Body of pancreas (tissue), 4 donors: ENCODE results near the gene DCDC2C. TPM values are rescaled to one million over a fixed set of nuclear protein-coding genes. Genes with fewer than 3 reads are reported as not detected.

Experiments used
- ATAC-seq: fragments of 150-250 bp; one replicate; pipeline ENCODE4 v1.9.1; 2016
- DNase-seq, 4 donors: peaks; one replicate each; pipeline ENCODE4 v3.0.0-alpha.2; 2019
- H3K27ac ChIP-seq, 4 donors: fragments of 200-600 bp; sonication (generic); 1 replicate in 3 of 4; 2 replicates in 1 of 4; pipeline versions ENCODE4 v1.5.1 to v1.6.1; 2016 to 2019; ENCODE audit warnings: mild to moderate bottlenecking in 1 of 4, mixed read lengths in 1 of 4, moderate library complexity in 1 of 4
- H3K27me3 ChIP-seq, 2 donors: fragments of 200-600 bp; sonication (generic); one replicate each; pipeline ENCODE4 v1.6.0; 2016; ENCODE audit warnings: mild to moderate bottlenecking in 1 of 2
- H3K36me3 ChIP-seq, 2 donors: fragments of 200-600 bp; sonication (generic); replicated peaks in 1 of 2; 2 replicates each; pipeline ENCODE4 v1.5.1; 2016; ENCODE audit warnings: low read depth in 2 of 2; ENCODE audit not compliant: insufficient read depth in 1 of 2
- H3K4me1 ChIP-seq: fragments of 200-600 bp; sonication (generic); one replicate; pipeline ENCODE4 v1.6.0; 2016
- H3K4me3 ChIP-seq, 2 donors: fragments of 200-600 bp; sonication (generic); 1 replicate in 1 of 2; 2 replicates in 1 of 2; pipeline ENCODE4 v1.5.1; 2016 to 2019
- H3K9me3 ChIP-seq, 3 donors: fragments of 200-600 bp; sonication (generic); 1 replicate in 2 of 3; 2 replicates in 1 of 3; pipeline ENCODE4 v1.5.1; 2016
- CTCF ChIP-seq, 7 experiments: fragments of 450-650 bp in 4 of 7; fragments of 200-600 bp in 3 of 7; sonication (generic) in 3 of 7; IDR thresholded peaks; one replicate each; pipeline ENCODE4 v1.5.1; 2016 to 2019; ENCODE audit warnings: antibody characterized with exemption in 7 of 7
- POLR2A ChIP-seq, 3 donors: fragments of 450-650 bp; IDR thresholded peaks; one replicate each; pipeline ENCODE4 v1.6.1; 2016; ENCODE audit warnings: antibody characterized with exemption in 3 of 3, mild to moderate bottlenecking in 2 of 3
- WGBS, 2 donors: methylation state at CpG; one replicate each; pipeline ENCODE4 v1.1.5; 2017; 5-methylcytosine and 5-hydroxymethylcytosine counted together
- intact Hi-C: fragments of 100-400 bp; cut with DNase I; formaldehyde crosslinking; loops from one replicate; pipeline ENCODE4 v1.15.1; 2023
- total RNA-seq, 2 donors: library from RNA; depleted of rRNA; stranded (reverse); fragments of >200 nt; gene quantifications; one replicate each; pipeline ENCODE4 v1.1.0, GENCODE V29; 2016

The DCDC2C gene
- total RNA-seq, 2 donors from 2014 or later, result not detected

GRCh38 chr2:3666613-3666975, 36.8 kb upstream of the DCDC2C start:
- H3K27ac ChIP-seq, result no peak overlapping the region
- ATAC-seq, result no peak
- no peak for DNase-seq
- TF ChIP-seq CTCF (IDR thresholded peaks at IDR 0.05) (no peak), POLR2A (IDR thresholded peaks at IDR 0.05) (no peak)
- intact Hi-C loops, result no loop called here
- no peaks in the 10 kb centered on the region for H3K36me3 ChIP-seq
- H3K9me3 ChIP-seq, result no peaks in the 10 kb centered on the region
- H3K27me3 ChIP-seq, result no peaks in the 10 kb centered on the region
- no peaks in the 10 kb centered on the region for H3K4me1 ChIP-seq
- 74% methylated on average over 18 of the region's 18 CpGs; no CpG with 5 or more reads in 1 of the 2 donors for WGBS, 2 donors
- no peak overlapping the region for H3K4me3 ChIP-seq

- Histone ChIP-seq H3K36me3 (no peaks in the 10 kb centered on the region), H3K27me3 (no peaks in the 10 kb centered on the region), H3K4me3 (no peak overlapping the region), H3K4me1 (no peaks in the 10 kb centered on the region), H3K9me3 (no peaks in the 10 kb centered on the region), H3K27ac (no peak overlapping the region)
- TF ChIP-seq CTCF (IDR thresholded peaks at IDR 0.05) (no peak), POLR2A (IDR thresholded peaks at IDR 0.05) (no peak)
- DNase-seq, result no peak
- WGBS, 2 donors, result 60 to 73% methylated on average over 9 to 23 of the region's 23 CpGs
- ATAC-seq, result no peak
- intact Hi-C loops, result no loop called here
These were observed 36.2 kb upstream of the DCDC2C start for GRCh38 chr2:3667151-3667631.

GRCh38 chr2:3669656-3670055, 33.7 kb upstream of the DCDC2C start:
- intact Hi-C loops, result no loop called here
- no peaks in the 10 kb centered on the region for H3K27me3 ChIP-seq
- no peak overlapping the region for H3K27ac ChIP-seq
- H3K4me3 ChIP-seq, result no peak overlapping the region
- TF ChIP-seq CTCF (IDR thresholded peaks at IDR 0.05) (no peak), POLR2A (IDR thresholded peaks at IDR 0.05) (no peak)
- no peaks in the 10 kb centered on the region for H3K36me3 ChIP-seq
- 71 to 75% methylated on average over 8 of the region's 8 CpGs for WGBS, 2 donors
- no peaks in the 10 kb centered on the region for H3K4me1 ChIP-seq
- H3K9me3 ChIP-seq, result no peaks in the 10 kb centered on the region
- DNase-seq, result no peak
- no peak for ATAC-seq

- WGBS, 2 donors, result 71 to 72% methylated on average over 15 of the region's 15 CpGs
These were observed 33.0 kb upstream of the DCDC2C start for GRCh38 chr2:3670376-3670775.

More at GRCh38 chr2:3670376-3670775, 33.0 kb upstream of the DCDC2C start:
- no peaks in the 10 kb centered on the region for H3K36me3 ChIP-seq
- ATAC-seq (no peak), DNase-seq (no peak)
- no peak overlapping the region for H3K4me3 ChIP-seq
- no peaks in the 10 kb centered on the region for H3K9me3 ChIP-seq
- TF ChIP-seq CTCF (IDR thresholded peaks at IDR 0.05) (no peak), POLR2A (IDR thresholded peaks at IDR 0.05) (no peak)
- intact Hi-C loops, result no loop called here
- H3K4me1 ChIP-seq, result no peaks in the 10 kb centered on the region
- no peaks in the 10 kb centered on the region for H3K27me3 ChIP-seq
- no peak overlapping the region for H3K27ac ChIP-seq
